ENCODE data around the gene NKAPD1. TPM values are rescaled to one million over a fixed set of nuclear protein-coding genes. Genes with fewer than 3 reads are reported as not detected.
A peak's percentile ranks its signal among the peaks of the same experiment; 100 is the strongest.

NKAPD1 gene
- total and polyA plus RNA-seq, 10 of the 15 experiments (the other 5 are each of a cell fraction or from before 2014, with no cell fraction given): 9.6 to 43.3 (median 19.2) TPM

DNA sequence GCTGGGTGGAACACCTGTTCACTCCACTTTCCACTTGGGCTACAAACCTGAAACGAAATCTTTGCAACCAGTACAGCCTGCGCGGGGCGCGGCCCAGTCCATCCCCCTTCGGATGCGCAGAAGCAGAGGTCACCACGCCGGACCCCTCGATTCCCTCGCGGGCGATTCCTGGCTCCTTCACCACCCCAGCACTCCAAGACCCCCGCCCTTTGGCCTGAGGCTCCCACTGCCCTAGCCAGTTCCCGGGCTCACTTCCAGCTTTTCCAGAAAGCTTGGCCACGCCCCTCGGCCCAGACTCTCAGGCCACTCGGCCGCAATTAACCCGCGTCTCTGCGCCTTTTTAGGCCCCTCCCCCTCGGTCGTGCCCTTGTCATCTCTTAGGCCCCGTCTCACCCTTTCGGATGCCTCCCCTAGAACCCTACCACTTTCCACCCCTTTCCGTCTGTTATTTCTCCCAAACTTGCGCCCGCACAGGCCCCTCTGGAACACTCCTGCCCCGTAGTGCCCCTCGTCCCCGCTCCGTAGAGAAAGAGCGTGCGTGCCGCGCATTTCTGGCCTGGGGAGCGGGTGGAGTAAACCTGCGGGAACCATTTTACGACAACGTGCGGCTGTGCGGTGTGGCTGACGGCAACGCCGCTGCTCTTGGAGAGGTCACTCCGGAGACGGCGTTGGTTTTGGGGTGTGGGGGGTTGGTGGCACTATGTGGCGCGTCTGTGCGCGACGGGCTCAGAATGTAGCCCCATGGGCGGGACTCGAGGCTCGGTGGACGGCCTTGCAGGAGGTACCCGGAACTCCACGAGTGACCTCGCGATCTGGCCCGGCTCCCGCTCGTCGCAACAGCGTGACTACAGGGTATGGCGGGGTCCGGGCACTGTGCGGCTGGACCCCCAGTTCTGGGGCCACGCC, 49.1 kb upstream of the NKAPD1 start, which contains the start of gene DLAT (continued):
- TF ChIP-seq, protein P1, sequence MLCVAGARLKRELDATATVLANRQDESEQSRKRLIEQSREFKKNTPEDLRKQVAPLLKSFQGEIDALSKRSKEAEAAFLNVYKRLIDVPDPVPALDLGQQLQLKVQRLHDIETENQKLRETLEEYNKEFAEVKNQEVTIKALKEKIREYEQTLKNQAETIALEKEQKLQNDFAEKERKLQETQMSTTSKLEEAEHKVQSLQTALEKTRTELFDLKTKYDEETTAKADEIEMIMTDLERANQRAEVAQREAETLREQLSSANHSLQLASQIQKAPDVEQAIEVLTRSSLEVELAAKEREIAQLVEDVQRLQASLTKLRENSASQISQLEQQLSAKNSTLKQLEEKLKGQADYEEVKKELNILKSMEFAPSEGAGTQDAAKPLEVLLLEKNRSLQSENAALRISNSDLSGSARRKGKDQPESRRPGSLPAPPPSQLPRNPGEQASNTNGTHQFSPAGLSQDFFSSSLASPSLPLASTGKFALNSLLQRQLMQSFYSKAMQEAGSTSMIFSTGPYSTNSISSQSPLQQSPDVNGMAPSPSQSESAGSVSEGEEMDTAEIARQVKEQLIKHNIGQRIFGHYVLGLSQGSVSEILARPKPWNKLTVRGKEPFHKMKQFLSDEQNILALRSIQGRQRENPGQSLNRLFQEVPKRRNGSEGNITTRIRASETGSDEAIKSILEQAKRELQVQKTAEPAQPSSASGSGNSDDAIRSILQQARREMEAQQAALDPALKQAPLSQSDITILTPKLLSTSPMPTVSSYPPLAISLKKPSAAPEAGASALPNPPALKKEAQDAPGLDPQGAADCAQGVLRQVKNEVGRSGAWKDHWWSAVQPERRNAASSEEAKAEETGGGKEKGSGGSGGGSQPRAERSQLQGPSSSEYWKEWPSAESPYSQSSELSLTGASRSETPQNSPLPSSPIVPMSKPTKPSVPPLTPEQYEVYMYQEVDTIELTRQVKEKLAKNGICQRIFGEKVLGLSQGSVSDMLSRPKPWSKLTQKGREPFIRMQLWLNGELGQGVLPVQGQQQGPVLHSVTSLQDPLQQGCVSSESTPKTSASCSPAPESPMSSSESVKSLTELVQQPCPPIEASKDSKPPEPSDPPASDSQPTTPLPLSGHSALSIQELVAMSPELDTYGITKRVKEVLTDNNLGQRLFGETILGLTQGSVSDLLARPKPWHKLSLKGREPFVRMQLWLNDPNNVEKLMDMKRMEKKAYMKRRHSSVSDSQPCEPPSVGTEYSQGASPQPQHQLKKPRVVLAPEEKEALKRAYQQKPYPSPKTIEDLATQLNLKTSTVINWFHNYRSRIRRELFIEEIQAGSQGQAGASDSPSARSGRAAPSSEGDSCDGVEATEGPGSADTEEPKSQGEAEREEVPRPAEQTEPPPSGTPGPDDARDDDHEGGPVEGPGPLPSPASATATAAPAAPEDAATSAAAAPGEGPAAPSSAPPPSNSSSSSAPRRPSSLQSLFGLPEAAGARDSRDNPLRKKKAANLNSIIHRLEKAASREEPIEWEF (IDR thresholded peaks at IDR 0.05; ENCODE audit: insufficient replicate concordance, low read depth, low read length): peak; percentile 23
- TF ChIP-seq EED (IDR thresholded peaks at IDR 0.05; ENCODE audit: low read depth) (no peak), MYC (IDR thresholded peaks at IDR 0.05; ENCODE audit: insufficient read depth, insufficient read length, insufficient replicate concordance, low read length, severe bottlenecking) (no peak), ZNF622 (IDR thresholded peaks at IDR 0.05) (no peak), CHD4 (IDR thresholded peaks at IDR 0.05) (no peak)
- TF ChIP-seq, protein P2, sequence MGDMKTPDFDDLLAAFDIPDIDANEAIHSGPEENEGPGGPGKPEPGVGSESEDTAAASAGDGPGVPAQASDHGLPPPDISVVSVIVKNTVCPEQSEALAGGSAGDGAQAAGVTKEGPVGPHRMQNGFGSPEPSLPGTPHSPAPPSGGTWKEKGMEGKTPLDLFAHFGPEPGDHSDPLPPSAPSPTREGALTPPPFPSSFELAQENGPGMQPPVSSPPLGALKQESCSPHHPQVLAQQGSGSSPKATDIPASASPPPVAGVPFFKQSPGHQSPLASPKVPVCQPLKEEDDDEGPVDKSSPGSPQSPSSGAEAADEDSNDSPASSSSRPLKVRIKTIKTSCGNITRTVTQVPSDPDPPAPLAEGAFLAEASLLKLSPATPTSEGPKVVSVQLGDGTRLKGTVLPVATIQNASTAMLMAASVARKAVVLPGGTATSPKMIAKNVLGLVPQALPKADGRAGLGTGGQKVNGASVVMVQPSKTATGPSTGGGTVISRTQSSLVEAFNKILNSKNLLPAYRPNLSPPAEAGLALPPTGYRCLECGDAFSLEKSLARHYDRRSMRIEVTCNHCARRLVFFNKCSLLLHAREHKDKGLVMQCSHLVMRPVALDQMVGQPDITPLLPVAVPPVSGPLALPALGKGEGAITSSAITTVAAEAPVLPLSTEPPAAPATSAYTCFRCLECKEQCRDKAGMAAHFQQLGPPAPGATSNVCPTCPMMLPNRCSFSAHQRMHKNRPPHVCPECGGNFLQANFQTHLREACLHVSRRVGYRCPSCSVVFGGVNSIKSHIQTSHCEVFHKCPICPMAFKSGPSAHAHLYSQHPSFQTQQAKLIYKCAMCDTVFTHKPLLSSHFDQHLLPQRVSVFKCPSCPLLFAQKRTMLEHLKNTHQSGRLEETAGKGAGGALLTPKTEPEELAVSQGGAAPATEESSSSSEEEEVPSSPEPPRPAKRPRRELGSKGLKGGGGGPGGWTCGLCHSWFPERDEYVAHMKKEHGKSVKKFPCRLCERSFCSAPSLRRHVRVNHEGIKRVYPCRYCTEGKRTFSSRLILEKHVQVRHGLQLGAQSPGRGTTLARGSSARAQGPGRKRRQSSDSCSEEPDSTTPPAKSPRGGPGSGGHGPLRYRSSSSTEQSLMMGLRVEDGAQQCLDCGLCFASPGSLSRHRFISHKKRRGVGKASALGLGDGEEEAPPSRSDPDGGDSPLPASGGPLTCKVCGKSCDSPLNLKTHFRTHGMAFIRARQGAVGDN (IDR thresholded peaks at IDR 0.05): peak; percentile 62; the same call in 1 of the 2 replicates
- TF ChIP-seq, protein P3, sequence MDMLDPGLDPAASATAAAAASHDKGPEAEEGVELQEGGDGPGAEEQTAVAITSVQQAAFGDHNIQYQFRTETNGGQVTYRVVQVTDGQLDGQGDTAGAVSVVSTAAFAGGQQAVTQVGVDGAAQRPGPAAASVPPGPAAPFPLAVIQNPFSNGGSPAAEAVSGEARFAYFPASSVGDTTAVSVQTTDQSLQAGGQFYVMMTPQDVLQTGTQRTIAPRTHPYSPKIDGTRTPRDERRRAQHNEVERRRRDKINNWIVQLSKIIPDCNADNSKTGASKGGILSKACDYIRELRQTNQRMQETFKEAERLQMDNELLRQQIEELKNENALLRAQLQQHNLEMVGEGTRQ (IDR thresholded peaks at IDR 0.05; ENCODE audit: borderline replicate concordance, low read depth, low read length): no peak
- TF ChIP-seq, protein P4, sequence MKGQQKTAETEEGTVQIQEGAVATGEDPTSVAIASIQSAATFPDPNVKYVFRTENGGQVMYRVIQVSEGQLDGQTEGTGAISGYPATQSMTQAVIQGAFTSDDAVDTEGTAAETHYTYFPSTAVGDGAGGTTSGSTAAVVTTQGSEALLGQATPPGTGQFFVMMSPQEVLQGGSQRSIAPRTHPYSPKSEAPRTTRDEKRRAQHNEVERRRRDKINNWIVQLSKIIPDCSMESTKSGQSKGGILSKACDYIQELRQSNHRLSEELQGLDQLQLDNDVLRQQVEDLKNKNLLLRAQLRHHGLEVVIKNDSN (IDR thresholded peaks at IDR 0.05; ENCODE audit: borderline replicate concordance, extremely low read length, insufficient read depth, low read depth, low read length): no peak
- TF ChIP-seq, protein P5, sequence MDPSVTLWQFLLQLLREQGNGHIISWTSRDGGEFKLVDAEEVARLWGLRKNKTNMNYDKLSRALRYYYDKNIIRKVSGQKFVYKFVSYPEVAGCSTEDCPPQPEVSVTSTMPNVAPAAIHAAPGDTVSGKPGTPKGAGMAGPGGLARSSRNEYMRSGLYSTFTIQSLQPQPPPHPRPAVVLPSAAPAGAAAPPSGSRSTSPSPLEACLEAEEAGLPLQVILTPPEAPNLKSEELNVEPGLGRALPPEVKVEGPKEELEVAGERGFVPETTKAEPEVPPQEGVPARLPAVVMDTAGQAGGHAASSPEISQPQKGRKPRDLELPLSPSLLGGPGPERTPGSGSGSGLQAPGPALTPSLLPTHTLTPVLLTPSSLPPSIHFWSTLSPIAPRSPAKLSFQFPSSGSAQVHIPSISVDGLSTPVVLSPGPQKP (IDR thresholded peaks at IDR 0.05; ENCODE audit: low read depth, low read length): no peak
- TF ChIP-seq, protein P6, sequence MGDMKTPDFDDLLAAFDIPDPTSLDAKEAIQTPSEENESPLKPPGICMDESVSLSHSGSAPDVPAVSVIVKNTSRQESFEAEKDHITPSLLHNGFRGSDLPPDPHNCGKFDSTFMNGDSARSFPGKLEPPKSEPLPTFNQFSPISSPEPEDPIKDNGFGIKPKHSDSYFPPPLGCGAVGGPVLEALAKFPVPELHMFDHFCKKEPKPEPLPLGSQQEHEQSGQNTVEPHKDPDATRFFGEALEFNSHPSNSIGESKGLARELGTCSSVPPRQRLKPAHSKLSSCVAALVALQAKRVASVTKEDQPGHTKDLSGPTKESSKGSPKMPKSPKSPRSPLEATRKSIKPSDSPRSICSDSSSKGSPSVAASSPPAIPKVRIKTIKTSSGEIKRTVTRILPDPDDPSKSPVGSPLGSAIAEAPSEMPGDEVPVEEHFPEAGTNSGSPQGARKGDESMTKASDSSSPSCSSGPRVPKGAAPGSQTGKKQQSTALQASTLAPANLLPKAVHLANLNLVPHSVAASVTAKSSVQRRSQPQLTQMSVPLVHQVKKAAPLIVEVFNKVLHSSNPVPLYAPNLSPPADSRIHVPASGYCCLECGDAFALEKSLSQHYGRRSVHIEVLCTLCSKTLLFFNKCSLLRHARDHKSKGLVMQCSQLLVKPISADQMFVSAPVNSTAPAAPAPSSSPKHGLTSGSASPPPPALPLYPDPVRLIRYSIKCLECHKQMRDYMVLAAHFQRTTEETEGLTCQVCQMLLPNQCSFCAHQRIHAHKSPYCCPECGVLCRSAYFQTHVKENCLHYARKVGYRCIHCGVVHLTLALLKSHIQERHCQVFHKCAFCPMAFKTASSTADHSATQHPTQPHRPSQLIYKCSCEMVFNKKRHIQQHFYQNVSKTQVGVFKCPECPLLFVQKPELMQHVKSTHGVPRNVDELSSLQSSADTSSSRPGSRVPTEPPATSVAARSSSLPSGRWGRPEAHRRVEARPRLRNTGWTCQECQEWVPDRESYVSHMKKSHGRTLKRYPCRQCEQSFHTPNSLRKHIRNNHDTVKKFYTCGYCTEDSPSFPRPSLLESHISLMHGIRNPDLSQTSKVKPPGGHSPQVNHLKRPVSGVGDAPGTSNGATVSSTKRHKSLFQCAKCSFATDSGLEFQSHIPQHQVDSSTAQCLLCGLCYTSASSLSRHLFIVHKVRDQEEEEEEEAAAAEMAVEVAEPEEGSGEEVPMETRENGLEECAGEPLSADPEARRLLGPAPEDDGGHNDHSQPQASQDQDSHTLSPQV (IDR thresholded peaks at IDR 0.05): no peak

Measured in GM12878 (cell line).